Measurements from ENCODE around the gene C20orf96.
A peak's percentile ranks its signal among the peaks of the same experiment; 100 is the strongest.

The C20orf96 gene

DNA sequence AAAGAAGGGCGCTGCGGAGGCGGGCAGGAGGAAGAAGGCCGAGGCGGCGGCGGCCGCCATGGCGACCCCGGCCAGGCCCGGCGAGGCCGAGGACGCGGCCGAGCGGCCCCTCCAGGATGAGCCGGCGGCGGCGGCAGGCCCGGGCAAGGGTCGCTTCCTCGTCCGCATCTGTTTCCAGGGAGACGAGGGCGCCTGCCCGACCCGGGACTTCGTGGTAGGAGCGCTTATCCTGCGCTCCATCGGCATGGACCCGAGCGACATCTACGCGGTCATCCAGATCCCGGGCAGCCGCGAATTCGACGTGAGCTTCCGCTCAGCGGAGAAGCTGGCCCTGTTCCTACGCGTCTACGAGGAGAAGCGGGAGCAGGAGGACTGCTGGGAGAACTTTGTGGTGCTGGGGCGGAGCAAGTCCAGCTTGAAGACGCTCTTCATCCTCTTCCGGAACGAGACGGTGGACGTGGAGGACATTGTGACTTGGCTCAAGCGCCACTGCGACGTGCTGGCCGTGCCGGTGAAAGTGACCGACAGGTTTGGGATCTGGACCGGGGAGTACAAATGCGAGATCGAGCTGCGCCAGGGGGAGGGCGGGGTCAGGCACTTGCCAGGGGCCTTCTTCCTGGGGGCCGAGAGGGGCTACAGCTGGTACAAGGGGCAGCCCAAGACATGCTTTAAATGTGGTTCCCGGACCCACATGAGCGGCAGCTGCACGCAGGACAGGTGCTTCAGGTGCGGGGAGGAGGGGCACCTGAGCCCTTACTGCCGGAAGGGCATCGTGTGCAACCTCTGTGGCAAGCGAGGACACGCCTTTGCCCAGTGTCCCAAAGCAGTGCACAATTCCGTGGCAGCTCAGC is 7.6 kb upstream of the C20orf96 start:
- POLR2A ChIA-PET: interaction anchor here (0.9 to 4.2 kb wide), 8 partner anchors 10 to 54 kb away, joined by 3 to 73 read pairs (median 4); partner anchors contain the start of gene SOX12
- TF ChIP-seq TARDBP (IDR thresholded peaks at IDR 0.05) (no peak), L3MBTL2 (conservative IDR thresholded peaks at IDR 0.05) (no peak; the same call in 1 of the 2 replicates), LEF1 (IDR thresholded peaks at IDR 0.05; ENCODE audit: borderline replicate concordance) (no peak)
- CTCF ChIA-PET: no interaction called here
- DNase-seq (ENCODE audit: extremely low spot score): peak; percentile 28

GRCh38 chr20:297098-297924 is 6.8 kb upstream of the C20orf96 start, which contains the start of gene ZCCHC3:
Gene ZCCHC3, plus strand, starts transcription at chr20:297570. Its CDS starts 17 bp downstream, at chr20:297587.
- DNase-seq (ENCODE audit: extremely low spot score): peak; percentile 86
- CTCF ChIA-PET: interaction anchor here (0.7 to 1.0 kb wide), 2 partner anchors 31 to 39 kb away, joined by 3 to 4 read pairs; no protein-coding TSS in a partner anchor
- TF ChIP-seq FOXA1 (IDR thresholded peaks at IDR 0.05) (no peak), FOXM1 (IDR thresholded peaks at IDR 0.05; ENCODE audit: borderline replicate concordance) (no peak), ELF4 (IDR thresholded peaks at IDR 0.05) (no peak), ZNF384 (IDR thresholded peaks at IDR 0.05) (peak; percentile 99), SP1 (IDR thresholded peaks at IDR 0.05) (no peak), TARDBP (IDR thresholded peaks at IDR 0.05) (no peak), BHLHE40 (IDR thresholded peaks at IDR 0.05; ENCODE audit: borderline replicate concordance) (no peak), SUZ12 (IDR thresholded peaks at IDR 0.05) (no peak), CTBP1 (IDR thresholded peaks at IDR 0.05; ENCODE audit: borderline replicate concordance) (peak; percentile 76), HDGF (IDR thresholded peaks at IDR 0.05; ENCODE audit: borderline replicate concordance) (no peak), ARNT (IDR thresholded peaks at IDR 0.05) (no peak), LEF1 (IDR thresholded peaks at IDR 0.05; ENCODE audit: borderline replicate concordance) (0 out of 2 replicates have a peak, but pooled peaks have one; percentile 38), NFRKB (IDR thresholded peaks at IDR 0.05) (peak; percentile 52; the same call in 1 of the 2 replicates), L3MBTL2 (conservative IDR thresholded peaks at IDR 0.05) (peak; percentile 92), FOXK2 (IDR thresholded peaks at IDR 0.05) (no peak)
- TF ChIP-seq, protein P1, sequence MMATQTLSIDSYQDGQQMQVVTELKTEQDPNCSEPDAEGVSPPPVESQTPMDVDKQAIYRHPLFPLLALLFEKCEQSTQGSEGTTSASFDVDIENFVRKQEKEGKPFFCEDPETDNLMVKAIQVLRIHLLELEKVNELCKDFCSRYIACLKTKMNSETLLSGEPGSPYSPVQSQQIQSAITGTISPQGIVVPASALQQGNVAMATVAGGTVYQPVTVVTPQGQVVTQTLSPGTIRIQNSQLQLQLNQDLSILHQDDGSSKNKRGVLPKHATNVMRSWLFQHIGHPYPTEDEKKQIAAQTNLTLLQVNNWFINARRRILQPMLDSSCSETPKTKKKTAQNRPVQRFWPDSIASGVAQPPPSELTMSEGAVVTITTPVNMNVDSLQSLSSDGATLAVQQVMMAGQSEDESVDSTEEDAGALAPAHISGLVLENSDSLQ (IDR thresholded peaks at IDR 0.05): no peak
- POLR2A ChIA-PET: interaction anchor here (0.8 to 4.2 kb wide), 8 partner anchors 15 to 53 kb away, joined by 3 to 73 read pairs (median 4); partner anchors contain the start of gene SOX12

GRCh38 chr20:295804-296203 is 5.3 kb upstream of the C20orf96 start:
- POLR2A ChIA-PET: interaction anchor here (1.7 kb wide), 1 partner anchor 29 kb away, joined by 5 read pairs; the partner anchor contains the start of gene SOX12

GRCh38 chr20:294602-295001 is 4.1 kb upstream of the C20orf96 start:
- CTCF ChIA-PET: no interaction called here
- TF ChIP-seq ZNF384 (IDR thresholded peaks at IDR 0.05) (no peak), NFRKB (IDR thresholded peaks at IDR 0.05) (no peak), LEF1 (IDR thresholded peaks at IDR 0.05; ENCODE audit: borderline replicate concordance) (no peak), TARDBP (IDR thresholded peaks at IDR 0.05) (no peak), HDGF (IDR thresholded peaks at IDR 0.05; ENCODE audit: borderline replicate concordance) (no peak), L3MBTL2 (conservative IDR thresholded peaks at IDR 0.05) (no peak), FOXK2 (IDR thresholded peaks at IDR 0.05) (no peak), FOXM1 (IDR thresholded peaks at IDR 0.05; ENCODE audit: borderline replicate concordance) (no peak), SP1 (IDR thresholded peaks at IDR 0.05) (no peak), SUZ12 (IDR thresholded peaks at IDR 0.05) (no peak)
- TF ChIP-seq, protein P1 (IDR thresholded peaks at IDR 0.05): no peak
- POLR2A ChIA-PET: no interaction called here
- no peak for DNase-seq (ENCODE audit: extremely low spot score)

More at GRCh38 chr20:295804-296203, 5.3 kb upstream of the C20orf96 start:
- DNase-seq (ENCODE audit: extremely low spot score): no peak
- TF ChIP-seq TARDBP (IDR thresholded peaks at IDR 0.05) (no peak), ARNT (IDR thresholded peaks at IDR 0.05) (no peak), FOXM1 (IDR thresholded peaks at IDR 0.05; ENCODE audit: borderline replicate concordance) (no peak), L3MBTL2 (conservative IDR thresholded peaks at IDR 0.05) (no peak), SUZ12 (IDR thresholded peaks at IDR 0.05) (no peak), FOXA1 (IDR thresholded peaks at IDR 0.05) (no peak), LEF1 (IDR thresholded peaks at IDR 0.05; ENCODE audit: borderline replicate concordance) (no peak), CTBP1 (IDR thresholded peaks at IDR 0.05; ENCODE audit: borderline replicate concordance) (no peak), NFRKB (IDR thresholded peaks at IDR 0.05) (no peak), ZNF384 (IDR thresholded peaks at IDR 0.05) (no peak), SP1 (IDR thresholded peaks at IDR 0.05) (no peak), BHLHE40 (IDR thresholded peaks at IDR 0.05; ENCODE audit: borderline replicate concordance) (no peak), HDGF (IDR thresholded peaks at IDR 0.05; ENCODE audit: borderline replicate concordance) (no peak), ELF4 (IDR thresholded peaks at IDR 0.05) (no peak), FOXK2 (IDR thresholded peaks at IDR 0.05) (no peak)
- TF ChIP-seq, protein P1 (IDR thresholded peaks at IDR 0.05): no peak
- CTCF ChIA-PET: interaction anchor here (1.0 kb wide), 1 partner anchor 29 kb away, joined by 3 read pairs; no protein-coding TSS in a partner anchor

- TF ChIP-seq HDGF (IDR thresholded peaks at IDR 0.05; ENCODE audit: borderline replicate concordance) (no peak), CTBP1 (IDR thresholded peaks at IDR 0.05; ENCODE audit: borderline replicate concordance) (no peak), LEF1 (IDR thresholded peaks at IDR 0.05; ENCODE audit: borderline replicate concordance) (no peak), SP1 (IDR thresholded peaks at IDR 0.05) (no peak), L3MBTL2 (conservative IDR thresholded peaks at IDR 0.05) (no peak), ZNF384 (IDR thresholded peaks at IDR 0.05) (no peak), ELF4 (IDR thresholded peaks at IDR 0.05) (no peak), NFRKB (IDR thresholded peaks at IDR 0.05) (no peak)
- TF ChIP-seq, protein P1 (IDR thresholded peaks at IDR 0.05): no peak
- CTCF ChIA-PET: no interaction called here
- DNase-seq (ENCODE audit: extremely low spot score): no peak
- POLR2A ChIA-PET: interaction anchor here (1.1 to 1.5 kb wide), 2 partner anchors 10 to 36 kb away, joined by 3 to 4 read pairs; partner anchors contain the start of gene SOX12
Measured at GRCh38 chr20:289693-290083, 862 bp downstream of the C20orf96 start.
